Activated naive CD4-positive, alpha-beta T cell treated with anti-CD3 and anti-CD28 coated beads, Interleukin-2, amount 50 U/mL, for 72 hours (primary cell): Measurements from ENCODE around the gene MTIF3. TPM values are rescaled to one million over a fixed set of nuclear protein-coding genes. Genes with fewer than 3 reads are reported as not detected.

ENCODE experiments used
- ATAC-seq, 2 donors: fragments of 150-1000 bp; cut with Tn5 transposase; 2 replicates each; pipeline ENCODE4 v1.10.0; 2021; ENCODE audit warnings: mild to moderate bottlenecking in 2 of 2, moderate library complexity in 2 of 2
- DNase-seq, 2 donors: peaks; one replicate each; pipeline ENCODE4 v3.0.0; 2021 to 2022; ENCODE audit warnings: low spot score in 2 of 2
- H3K27ac Mint-ChIP-seq, 2 donors: one replicate each; pipeline ENCODE4 v1.8.0; 2022; ENCODE audit warnings: mild to moderate bottlenecking in 2 of 2, mixed read lengths in 2 of 2
- H3K36me3 Mint-ChIP-seq, 2 donors: one replicate each; pipeline ENCODE4 v1.8.0; 2022; ENCODE audit warnings: mixed read lengths in 2 of 2
- H3K9me3 Mint-ChIP-seq, 2 donors: one replicate each; pipeline ENCODE4 v1.8.0; 2022; ENCODE audit warnings: mixed read lengths in 2 of 2
- total RNA-seq, 2 donors: library from RNA; stranded (reverse); gene quantifications; one replicate each; pipeline ENCODE4 v1.2.3, GENCODE V29; 2022

Gene MTIF3
- total RNA-seq, 2 donors from 2014 or later: 34.7 to 49.7 TPM

- DNase-seq (no peak), ATAC-seq (no peak)
- Mint-ChIP-seq H3K36me3 (no peaks in the 10 kb centered on the region), H3K27ac (no peak overlapping the region), H3K9me3 (no peaks in the 10 kb centered on the region)
Measured at GRCh38 chr13:27470075-27470820, 19.9 kb upstream of the MTIF3 start.

- ATAC-seq (no peak), DNase-seq (no peak)
- Mint-ChIP-seq H3K9me3 (no peaks in the 10 kb centered on the region), H3K36me3 (no peaks in the 10 kb centered on the region), H3K27ac (no peak overlapping the region)
Measured at GRCh38 chr13:27466513-27466912, 16.1 kb upstream of the MTIF3 start.

- Mint-ChIP-seq H3K36me3 (no peaks in the 10 kb centered on the region), H3K9me3 (no peaks in the 10 kb centered on the region), H3K27ac (no peak overlapping the region)
- ATAC-seq (no peak), DNase-seq (no peak)
Measured at GRCh38 chr13:27465611-27466010, 15.2 kb upstream of the MTIF3 start.

- DNase-seq (no peak), ATAC-seq (no peak)
- Mint-ChIP-seq H3K9me3 (peaks cover 0 to 5% of the 10 kb centered on the region in 2 donors), H3K27ac (no peak overlapping the region), H3K36me3 (no peaks in the 10 kb centered on the region)
Measured at GRCh38 chr13:27463500-27463899, 13.1 kb upstream of the MTIF3 start.

- DNase-seq (no peak), ATAC-seq (no peak)
- H3K27ac Mint-ChIP-seq: no peak overlapping the region
- peaks cover 0 to 5% of the 10 kb centered on the region in 2 donors for H3K36me3 Mint-ChIP-seq
- peaks cover 0 to 5% of the 10 kb centered on the region in 2 donors for H3K9me3 Mint-ChIP-seq
Measured at GRCh38 chr13:27461940-27462584, 11.7 kb upstream of the MTIF3 start.

- peak overlapping the region; percentile 93 to 99 for H3K27ac Mint-ChIP-seq
- H3K36me3 Mint-ChIP-seq: peaks cover 0 to 10% of the 10 kb centered on the region in 2 donors
- peaks cover 0 to 5% of the 10 kb centered on the region in 2 donors for H3K9me3 Mint-ChIP-seq
- DNase-seq (peak in 1 of 2 donors; percentile 18), ATAC-seq (peak; percentile 44 to 64)
Measured at GRCh38 chr13:27455331-27455855, 5.0 kb upstream of the MTIF3 start.

GRCh38 chr13:27450921-27451471 is 632 bp upstream of the MTIF3 start:
- Mint-ChIP-seq H3K36me3 (peaks cover 13 to 17% of the 10 kb centered on the region in 2 donors), H3K9me3 (no peaks in the 10 kb centered on the region), H3K27ac (peak overlapping the region; percentile 95 to 98)
- DNase-seq (peak in 1 of 2 donors; percentile 25), ATAC-seq (no peak)

GRCh38 chr13:27449081-27449603 is 1.2 kb downstream of the MTIF3 start:
- H3K9me3 Mint-ChIP-seq: no peaks in the 10 kb centered on the region
- ATAC-seq (no peak), DNase-seq (no peak)
- H3K36me3 Mint-ChIP-seq: peaks cover 13% of the 10 kb centered on the region in 2 donors
- peak overlapping the region; percentile 95 to 98 for H3K27ac Mint-ChIP-seq

GRCh38 chr13:27448308-27448707 is 2.1 kb downstream of the MTIF3 start:
- DNase-seq (no peak), ATAC-seq (no peak)
- H3K9me3 Mint-ChIP-seq: no peaks in the 10 kb centered on the region
- peaks cover 13% of the 10 kb centered on the region in 2 donors for H3K36me3 Mint-ChIP-seq
- H3K27ac Mint-ChIP-seq: peak overlapping the region in 1 of 2 donors; percentile 95

- DNase-seq: no peak
- Mint-ChIP-seq H3K27ac (peak overlapping the region; percentile 69 to 70), H3K9me3 (no peaks in the 10 kb centered on the region), H3K36me3 (peaks cover 13 to 21% of the 10 kb centered on the region in 2 donors)
- no peak for ATAC-seq
Measured at GRCh38 chr13:27446986-27447583, 3.3 kb downstream of the MTIF3 start.

GRCh38 chr13:27442797-27443196 is 7.6 kb downstream of the MTIF3 start:
- no peak for ATAC-seq

GRCh38 chr13:27442071-27442647 is 8.2 kb downstream of the MTIF3 start:
- ATAC-seq (peak; percentile 63 to 88), DNase-seq (no peak)
- no peaks in the 10 kb centered on the region for H3K9me3 Mint-ChIP-seq
- H3K27ac Mint-ChIP-seq: peak overlapping the region; percentile 10 to 60
- H3K36me3 Mint-ChIP-seq: peaks cover 9 to 12% of the 10 kb centered on the region in 2 donors

More at GRCh38 chr13:27442797-27443196, 7.6 kb downstream of the MTIF3 start:
- Mint-ChIP-seq H3K9me3 (no peaks in the 10 kb centered on the region), H3K36me3 (peaks cover 3 to 12% of the 10 kb centered on the region in 2 donors), H3K27ac (peak overlapping the region in 1 of 2 donors; percentile 60)
- DNase-seq: no peak

- ATAC-seq (no peak), DNase-seq (no peak)
- Mint-ChIP-seq H3K9me3 (no peaks in the 10 kb centered on the region), H3K27ac (no peak overlapping the region), H3K36me3 (peaks cover 12 to 13% of the 10 kb centered on the region in 2 donors)
Measured at GRCh38 chr13:27440408-27440807, 10.0 kb downstream of the MTIF3 start.

- Mint-ChIP-seq H3K36me3 (peaks cover 4 to 19% of the 10 kb centered on the region in 2 donors), H3K9me3 (no peaks in the 10 kb centered on the region), H3K27ac (peak overlapping the region; percentile 22 to 72)
- DNase-seq (no peak), ATAC-seq (no peak)
Measured at GRCh38 chr13:27437126-27437525, 13.2 kb downstream of the MTIF3 start.

GRCh38 chr13:27432611-27433210 is 17.7 kb downstream of the MTIF3 start:
- peaks cover 20 to 40% of the 10 kb centered on the region in 2 donors for H3K36me3 Mint-ChIP-seq
- peak overlapping the region; percentile 23 to 68 for H3K27ac Mint-ChIP-seq
- H3K9me3 Mint-ChIP-seq: no peaks in the 10 kb centered on the region
- ATAC-seq (no peak), DNase-seq (no peak)

GRCh38 chr13:27432180-27432579 is 18.2 kb downstream of the MTIF3 start:
- ATAC-seq: no peak
- Mint-ChIP-seq H3K27ac (peak overlapping the region in 1 of 2 donors; percentile 68), H3K9me3 (no peaks in the 10 kb centered on the region), H3K36me3 (peaks cover 24 to 40% of the 10 kb centered on the region in 2 donors)
- DNase-seq: no peak
